K562 (cell line): ENCODE results near the gene NRCAM. TPM values are rescaled to one million over a fixed set of nuclear protein-coding genes. Genes with fewer than 3 reads are reported as not detected.

Experiments
- ATAC-seq: fragments of 200-7000 bp; cut with Tn5 transposase; 3 replicates; pipeline ENCODE4 v1.9.1; 2020; ENCODE audit warnings: moderate library complexity
- BruUV-seq: library from RNA; stranded (reverse); fragments of 400-500 nt; replicated peaks from 2 replicates; lab custom pipeline; 2021; lab: Mats Ljungman, UMichigan
- CTCF ChIA-PET: fragments of 300-600 bp; formaldehyde crosslinking; extraction: SDS; loops from one replicate; lab custom pipeline; 2021; ENCODE audit warnings: low intra/inter-chr PET ratio; lab: Yijun Ruan, JAX
- POLR2A ChIA-PET: fragments of 300-600, 350-650 bp; sonication (Branson Sonifier 250); formaldehyde crosslinking; extraction: SDS; loops from one replicate; lab custom pipeline; 2021; ENCODE audit warnings: antibody characterized with exemption, inconsistent platforms; lab: Yijun Ruan, JAX
- DNase-seq, 4 experiments: peaks; one replicate each; pipeline versions ENCODE4 v3.0.0 to v3.0.0-alpha.2; 2011 to 2018; ENCODE audit warnings: low spot score in 3 of 4, mixed read lengths in 3 of 4; ENCODE audit errors: extremely low read depth in 1 of 4
- FAIRE-seq: peaks from 2 replicates; lab custom pipeline; 2011; peaks lifted over from hg19 to GRCh38; lab: Jason Lieb, UNC
- H2AFZ ChIP-seq: 2 replicates; pipeline ENCODE4 v1.6.0; 2011; ENCODE audit warnings: low read depth, low read length, control low read depth, inconsistent platforms
- H3K27ac ChIP-seq: fragments of 200-600 bp; 3 replicates; pipeline ENCODE4 v1.8.0; 2011; ENCODE audit warnings: low read depth, mild to moderate bottlenecking, control low read depth, inconsistent platforms, low read length, moderate library complexity, mixed read lengths; ENCODE audit errors: extremely low read depth
- H3K27me3 ChIP-seq, 2 experiments: fragments of 300-600 bp in 1 of 2; 2 replicates in 1 of 2; 3 replicates in 1 of 2; pipeline versions ENCODE4 v1.6.0 to v1.8.0; 2011; ENCODE audit warnings: inconsistent platforms in 2 of 2, low read length in 2 of 2, mild to moderate bottlenecking in 1 of 2, mixed read lengths in 1 of 2, moderate library complexity in 1 of 2; ENCODE audit not compliant: control insufficient read depth in 2 of 2, insufficient read depth in 2 of 2
- H3K36me3 ChIP-seq: fragments of 300-600 bp; 3 replicates; pipeline ENCODE4 v1.8.0; 2011; ENCODE audit warnings: mild to moderate bottlenecking, low read length, inconsistent platforms; ENCODE audit not compliant: control insufficient read depth, insufficient read depth
- H3K4me1 ChIP-seq, 2 experiments: fragments of 200-600 bp in 1 of 2; replicated peaks in 1 of 2; 2 replicates in 1 of 2; 3 replicates in 1 of 2; pipeline versions ENCODE4 v1.5.1 to v1.8.0; 2011; ENCODE audit warnings: inconsistent platforms in 2 of 2, low read length in 2 of 2, mild to moderate bottlenecking in 1 of 2, mixed read lengths in 1 of 2, moderate library complexity in 1 of 2; ENCODE audit not compliant: control insufficient read depth in 2 of 2, insufficient read depth in 2 of 2
- H3K4me2 ChIP-seq: 2 replicates; pipeline ENCODE4 v1.6.1; 2011; ENCODE audit warnings: low read length, control low read depth, inconsistent platforms, mixed read lengths; ENCODE audit not compliant: insufficient read depth
- H3K4me3 ChIP-seq: fragments of 200-600 bp; sonication (generic), shearing (Covaris generic); 2 replicates; pipeline ENCODE4 v1.5.1; 2016; ENCODE audit warnings: control low read depth, inconsistent platforms
- H3K79me2 ChIP-seq: fragments of 200-600 bp; 3 replicates; pipeline ENCODE4 v1.8.0; 2011; ENCODE audit warnings: low read length, inconsistent platforms; ENCODE audit not compliant: control insufficient read depth, insufficient read depth
- H3K9ac ChIP-seq, 2 experiments: 2 replicates each; pipeline versions ENCODE4 v1.6.0 to v1.6.1; 2011; ENCODE audit warnings: low read depth in 2 of 2, low read length in 2 of 2, control low read depth in 1 of 2, inconsistent platforms in 1 of 2, mild to moderate bottlenecking in 1 of 2, mixed read lengths in 1 of 2; ENCODE audit not compliant: insufficient read depth in 1 of 2
- H3K9me1 ChIP-seq: one replicate; pipeline ENCODE4 v1.6.0; 2011; ENCODE audit warnings: inconsistent platforms, mild to moderate bottlenecking, low read length, moderate library complexity; ENCODE audit not compliant: control insufficient read depth, insufficient read depth
- H3K9me3 ChIP-seq: replicated peaks from 2 replicates; pipeline ENCODE4 v1.5.1; 2011; ENCODE audit warnings: low read depth, low read length, inconsistent platforms; ENCODE audit not compliant: control insufficient read depth, insufficient read depth
- H4K20me1 ChIP-seq: replicated peaks from 2 replicates; pipeline ENCODE4 v1.6.1; 2011; ENCODE audit warnings: low read length, inconsistent platforms, mixed read lengths; ENCODE audit not compliant: control insufficient read depth, insufficient read depth
- BCOR ChIP-seq: fragments of 450-650 bp; IDR thresholded peaks from 2 replicates; pipeline ENCODE4 v1.6.1; 2016
- BRCA1 ChIP-seq, 2 experiments: fragments of 450-650 bp in 1 of 2; sonication (generic) in 1 of 2; formaldehyde crosslinking in 1 of 2; IDR thresholded peaks; 2 replicates each; pipeline versions ENCODE4 v1.5.0 to v1.6.1; 2017 to 2020; ENCODE audit warnings: mild to moderate bottlenecking in 1 of 2, missing genetic modification reagents in 1 of 2
- FOXK2 ChIP-seq, 2 experiments: fragments of 450-650 bp; IDR thresholded peaks in 1 of 2; conservative IDR thresholded peaks in 1 of 2; 2 replicates each; pipeline ENCODE4 v1.6.1; 2016; ENCODE audit warnings: low read depth in 2 of 2, mild to moderate bottlenecking in 1 of 2
- GABPB2 ChIP-seq: fragments of 250-450 bp; sonication (Bioruptor Pico); conservative IDR thresholded peaks from 2 replicates; pipeline ENCODE4 v1.5.1; 2021; ENCODE audit warnings: mild to moderate bottlenecking
- GTF2F1 ChIP-seq: IDR thresholded peaks from 2 replicates; pipeline ENCODE4 v1.6.1; 2011; ENCODE audit warnings: low read depth, low read length, improper control_type of control experiment
- KDM5B ChIP-seq: fragments of 200-600 bp; sonication (generic); IDR thresholded peaks from 2 replicates; pipeline ENCODE4 v1.6.1; 2012; ENCODE audit warnings: low read depth, mild to moderate bottlenecking, moderate library complexity, low read length, control low read depth, inconsistent platforms; ENCODE audit not compliant: insufficient replicate concordance
- MLX ChIP-seq, 2 experiments: fragments of 450-650 bp in 1 of 2; sonication (generic) in 1 of 2; formaldehyde crosslinking; conservative IDR thresholded peaks; 2 replicates each; pipeline versions ENCODE4 v1.4.0 to v1.8.1; 2020 to 2022; ENCODE audit warnings: mild to moderate bottlenecking in 1 of 2, missing genetic modification reagents in 1 of 2
- MYNN ChIP-seq, 2 experiments: sonication (generic); formaldehyde crosslinking in 1 of 2; IDR thresholded peaks; 2 replicates each; pipeline versions ENCODE4 v1.5.0 to v1.6.1; 2016 to 2020; ENCODE audit warnings: antibody characterized with exemption in 1 of 2, missing genetic modification reagents in 1 of 2
- NR3C1 ChIP-seq: sonication (generic); formaldehyde crosslinking; IDR thresholded peaks from 2 replicates; pipeline ENCODE4 v1.8.1; 2022; ENCODE audit warnings: missing genetic modification reagents
- PHF21A ChIP-seq: fragments of 450-650 bp; IDR thresholded peaks from 2 replicates; pipeline ENCODE4 v1.6.1; 2017; ENCODE audit warnings: low read depth, borderline replicate concordance
- SMAD2 ChIP-seq: fragments of 150-350 bp; IDR thresholded peaks from 2 replicates; pipeline ENCODE4 v1.6.1; 2014; ENCODE audit warnings: low read depth, mild to moderate bottlenecking, low read length
- ZBTB43 ChIP-seq: sonication (generic); formaldehyde crosslinking; IDR thresholded peaks from 2 replicates; pipeline ENCODE4 v1.8.0; 2023; ENCODE audit warnings: mild to moderate bottlenecking, missing genetic modification reagents
- WGBS: fragments of 100-300 bp; shearing (Covaris generic); methylation state at CpG from one replicate; pipeline ENCODE4 v1.1.6; 2016; ENCODE audit warnings: low coverage, mixed read lengths; ENCODE audit not compliant: insufficient coverage; ENCODE audit errors: missing lambda C conversion rate; 5-methylcytosine and 5-hydroxymethylcytosine counted together
- in situ Hi-C: fragments of 300-500 bp; cut with MboI; formaldehyde crosslinking; loops from 4 replicates; pipeline ENCODE4 v1.15.0; 2018; ENCODE audit warnings: inconsistent platforms, mixed read lengths
- intact Hi-C: fragments of 100-400 bp; cut with micrococcal nuclease; formaldehyde crosslinking; loops from 2 replicates; pipeline ENCODE4 v1.14.2; 2022
- polyA plus RNA-seq, 8 experiments: library from polyadenylated mRNA; depleted of rRNA in 4 of 8; stranded (reverse) in 5 of 8; unstranded in 3 of 8; fragments of >200 nt; fragmentation: Nextera tagmentation in 2 of 8; fragmentation: Illumina TruSeq in 1 of 8; extraction: Ambion mirVana in 2 of 8; extraction: Trizol in 1 of 8; gene quantifications; 2 replicates each; pipeline versions ENCODE4 v1.2.1 to v1.2.3, GENCODE V29; 2011 to 2014; ENCODE audit warnings: inconsistent platforms in 1 of 8, missing spikeins in 1 of 8
- total RNA-seq, 7 experiments: library from RNA; depleted of rRNA in 6 of 7; stranded (reverse); fragments of >200 nt in 6 of 7; fragmentation: Illumina TruSeq in 2 of 7; extraction: Trizol in 2 of 7; gene quantifications; 2 replicates each; pipeline versions ENCODE4 v1.2.1 to v1.2.3, GENCODE V29; 2011 to 2021; ENCODE audit warnings: low replicate concordance in 1 of 7
- TF ChIP-seq, protein P1 (sequence below): fragments of 450-650 bp; formaldehyde crosslinking; IDR thresholded peaks from 2 replicates; pipeline ENCODE4 v1.4.0; 2020; ENCODE audit warnings: mild to moderate bottlenecking

Gene NRCAM
- total and polyA plus RNA-seq, 9 of the 15 experiments (the other 6 are each of a cell fraction or from before 2014, with no cell fraction given) = 0.03 to 0.54 (median 0.12) TPM; not detected in 1

GRCh38 chr7:108321359-108321758 lies 134.9 kb downstream of the NRCAM start:
- CTCF ChIA-PET = no interaction called here
- TF ChIP-seq SMAD2 (no peak), FOXK2 (conservative IDR thresholded peaks at IDR 0.05 in 1 of 2, IDR thresholded peaks at IDR 0.05 in 1 of 2; ENCODE audit: low read depth in 2 of 2) (no peak), GTF2F1 (no peak), PHF21A (no peak), BCOR (no peak), BRCA1 (IDR thresholded peaks at IDR 0.05) (no peak), BRCA1 (CRISPR knock-in tag; IDR thresholded peaks at IDR 0.05) (no peak)
- Histone ChIP-seq H3K79me2 (no peaks in the 10 kb centered on the region), H3K9me3 (no peaks in the 10 kb centered on the region), H2AFZ (no peak overlapping the region), H3K9me1 (no peaks in the 10 kb centered on the region), H3K27ac (no peak overlapping the region), H4K20me1 (no peaks in the 10 kb centered on the region), H3K36me3 (no peaks in the 10 kb centered on the region), H3K4me2 (no peak overlapping the region), H3K4me3 (no peak overlapping the region), H3K9ac (no peak overlapping the region), H3K4me1 (no peaks in the 10 kb centered on the region), H3K27me3 (peaks cover 0 to 2% of the 10 kb centered on the region in 2 experiments; a peak in 2 of 5 replicates)
- no peak for ATAC-seq
- POLR2A ChIA-PET = no interaction called here
- in situ Hi-C loops (no loop called here), intact Hi-C loops (no loop called here)
- WGBS = 4% methylated on average over 1 of the region's 1 CpG
- no peak for FAIRE-seq
- BruUV-seq = no TSS peak
- DNase-seq = no peak

DNA sequence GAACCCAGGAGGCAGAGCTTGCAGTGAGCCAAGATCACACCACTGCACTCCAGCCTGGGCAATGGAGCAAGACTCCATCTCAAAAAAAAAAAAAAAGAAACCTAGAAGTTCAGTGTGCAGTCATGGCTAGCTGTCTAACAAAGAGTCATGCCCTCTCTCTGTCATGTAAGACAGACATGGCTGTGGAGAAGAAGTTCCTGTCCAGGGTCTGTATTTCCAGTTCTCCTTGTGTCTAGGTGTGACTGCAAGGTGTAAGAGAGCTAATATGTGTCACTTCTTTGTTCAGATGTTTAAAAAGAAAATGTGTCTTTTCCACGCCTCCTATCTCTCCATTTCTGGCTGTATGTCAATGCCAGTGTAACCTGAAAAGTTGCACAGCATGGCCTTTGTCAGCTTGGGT lies 139.5 kb downstream of the NRCAM start:
- Histone ChIP-seq H3K36me3 (no peaks in the 10 kb centered on the region), H3K4me2 (no peak overlapping the region), H3K27me3 (no peaks in the 10 kb centered on the region; a peak in 2 of 5 replicates), H3K4me1 (no peaks in the 10 kb centered on the region), H2AFZ (no peak overlapping the region), H3K9ac (no peak overlapping the region), H3K9me1 (no peaks in the 10 kb centered on the region), H4K20me1 (no peaks in the 10 kb centered on the region), H3K4me3 (no peak overlapping the region), H3K27ac (no peak overlapping the region), H3K79me2 (no peaks in the 10 kb centered on the region), H3K9me3 (no peaks in the 10 kb centered on the region)
- BruUV-seq = no TSS peak
- ATAC-seq = no peak
- CTCF ChIA-PET = no interaction called here
- POLR2A ChIA-PET = interaction anchor here (0.6 to 0.7 kb wide), 2 partner anchors 91 to 125 kb away, joined by 3 read pairs; no protein-coding TSS in a partner anchor
- DNase-seq = no peak
- no peak for FAIRE-seq
- 0% methylated on average over 1 of the region's 1 CpG for WGBS
- intact Hi-C loops = no loop called here
- in situ Hi-C loops = no loop called here
- TF ChIP-seq MYNN (IDR thresholded peaks at IDR 0.05) = no peak
- no peak for TF ChIP-seq MYNN (CRISPR knock-in tag; IDR thresholded peaks at IDR 0.05)
- TF ChIP-seq ZBTB43 (CRISPR knock-in tag) = no peak
- TF ChIP-seq GABPB2 (CRISPR knock-in tag) = no peak
- no peak for TF ChIP-seq KDM5B
- TF ChIP-seq NR3C1 = no peak
- TF ChIP-seq, protein P1, sequence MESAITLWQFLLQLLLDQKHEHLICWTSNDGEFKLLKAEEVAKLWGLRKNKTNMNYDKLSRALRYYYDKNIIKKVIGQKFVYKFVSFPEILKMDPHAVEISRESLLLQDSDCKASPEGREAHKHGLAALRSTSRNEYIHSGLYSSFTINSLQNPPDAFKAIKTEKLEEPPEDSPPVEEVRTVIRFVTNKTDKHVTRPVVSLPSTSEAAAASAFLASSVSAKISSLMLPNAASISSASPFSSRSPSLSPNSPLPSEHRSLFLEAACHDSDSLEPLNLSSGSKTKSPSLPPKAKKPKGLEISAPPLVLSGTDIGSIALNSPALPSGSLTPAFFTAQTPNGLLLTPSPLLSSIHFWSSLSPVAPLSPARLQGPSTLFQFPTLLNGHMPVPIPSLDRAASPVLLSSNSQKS (CRISPR knock-in tag) = no peak
- TF ChIP-seq MLX (CRISPR knock-in tag; conservative IDR thresholded peaks at IDR 0.05) = no peak
